ENCODE results near the gene PTMS. TPM values are rescaled to one million over a fixed set of nuclear protein-coding genes. Genes with fewer than 3 reads are reported as not detected.

Gene PTMS
- total and polyA plus RNA-seq, 7 experiments from 2014 or later, result 1.4 to 125 (median 3.5) TPM; not detected in 2

DNA sequence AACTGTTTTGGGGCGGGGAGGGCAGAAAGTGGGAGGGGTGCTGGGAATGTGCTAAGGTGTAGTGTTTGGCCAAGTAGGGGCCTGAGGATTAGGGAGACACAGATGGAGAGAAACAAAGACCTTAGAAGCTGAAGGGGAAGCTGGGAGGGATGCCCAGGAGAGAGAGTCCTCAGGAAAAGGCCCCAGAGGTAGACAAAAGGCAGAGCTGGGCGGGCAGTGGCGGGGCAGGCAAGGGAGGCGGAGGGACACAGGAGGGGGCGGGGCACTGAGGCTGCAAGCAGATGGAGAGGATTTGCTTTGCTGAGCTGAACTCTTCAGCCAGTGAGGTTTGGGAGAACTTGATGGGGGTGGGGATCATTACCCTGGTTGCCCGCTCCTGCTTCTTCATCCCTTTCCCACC, 2.8 kb downstream of the PTMS start:
- ATAC-seq (no peak), DNase-seq (no peak)
- POLR2A ChIA-PET, result interaction anchor here (0.6 to 1.2 kb wide), 5 partner anchors 9 to 83 kb away, joined by 3 to 4 read pairs (median 3); partner anchors contain the start of genes CDCA3 and USP5
- H3K27ac Mint-ChIP-seq, result peak overlapping the region in 1 of 9 donors; percentile 58
- H3K9me3 Mint-ChIP-seq, result no peaks in the 10 kb centered on the region
- peaks cover 31 to 71% (median 47%) of the 10 kb centered on the region in 7 donors for H3K4me1 Mint-ChIP-seq
- H3K4me3 Mint-ChIP-seq, result peak overlapping the region in 3 of 10 donors; percentile 58 to 96 (median 96)
- Histone ChIP-seq H3K27ac (ENCODE audit: low read depth, low read length) (no peak overlapping the region), H3K4me3 (ENCODE audit: low read length) (no peak overlapping the region), H3K9me3 (ENCODE audit: control insufficient read depth in 2 of 3, low read length in 3 of 3) (no peaks in the 10 kb centered on the region), H3K36me3 (ENCODE audit: control insufficient read depth in 2 of 3, insufficient read depth in 3 of 3, low read length in 3 of 3) (no peaks in the 10 kb centered on the region), H3K4me1 (ENCODE audit: control insufficient read depth in 2 of 2, insufficient read depth in 2 of 2, low read length in 2 of 2) (peaks cover 11 to 44% of the 10 kb centered on the region in 2 donors), H3K27me3 (ENCODE audit: control insufficient read depth in 2 of 2, insufficient read depth in 2 of 2, low read length in 2 of 2) (no peaks in the 10 kb centered on the region)
- CTCF ChIA-PET, result interaction anchor here (0.6 kb wide), 1 partner anchor 52 kb away, joined by 3 read pairs; the partner anchor contains the start of gene GPR162
- intact Hi-C loops (cut with micrococcal nuclease), result loop anchor here in 1 of 2 donors (10.0 kb wide), 1 partner anchor 186 kb away; the partner anchor contains the start of gene PTPN6
- peaks cover 5 to 59% (median 26%) of the 10 kb centered on the region in 5 donors for H3K27me3 Mint-ChIP-seq
- peaks cover 0 to 3% (median 0%) of the 10 kb centered on the region in 5 donors for H3K36me3 Mint-ChIP-seq

- Mint-ChIP-seq H3K9me3 (peaks cover 0 to 1% (median 0%) of the 10 kb centered on the region in 11 donors), H3K4me1 (peaks cover 34 to 70% (median 48%) of the 10 kb centered on the region in 7 donors), H3K27me3 (peaks cover under 1 to 55% (median 25%) of the 10 kb centered on the region in 5 donors), H3K27ac (peak overlapping the region in 3 of 9 donors; percentile 40 to 87 (median 48)), H3K36me3 (peaks cover 0 to 4% (median 0%) of the 10 kb centered on the region in 5 donors), H3K4me3 (no peak overlapping the region)
- ChIA-PET POLR2A (interaction anchor here (0.7 to 1.2 kb wide), 4 partner anchors 9 to 82 kb away, joined by 3 to 4 read pairs (median 3); partner anchors contain the start of genes CDCA3 and USP5), CTCF (interaction anchor here (0.8 to 3.1 kb wide), 2 partner anchors 9 to 16 kb away, joined by 3 to 14 read pairs; partner anchors contain the start of gene MLF2)
- no peak overlapping the region for H3K4me3 ChIP-seq (ENCODE audit: low read length)
- DNase-seq, result no peak
- ATAC-seq, result no peak
- H3K27me3 ChIP-seq (ENCODE audit: control insufficient read depth in 2 of 2, insufficient read depth in 2 of 2, low read length in 2 of 2), result no peaks in the 10 kb centered on the region
- no peaks in the 10 kb centered on the region for H3K36me3 ChIP-seq (ENCODE audit: control insufficient read depth in 2 of 3, insufficient read depth in 3 of 3, low read length in 3 of 3)
- intact Hi-C loops (cut with micrococcal nuclease), result loop anchor here in 1 of 2 donors (10.0 kb wide), 1 partner anchor 185 kb away; the partner anchor contains the start of gene PTPN6
- H3K9me3 ChIP-seq (ENCODE audit: control insufficient read depth in 2 of 3, low read length in 3 of 3), result no peaks in the 10 kb centered on the region
- H3K4me1 ChIP-seq (ENCODE audit: control insufficient read depth in 2 of 2, insufficient read depth in 2 of 2, low read length in 2 of 2), result peaks cover 11 to 46% of the 10 kb centered on the region in 2 donors
- H3K27ac ChIP-seq (ENCODE audit: low read depth, low read length), result no peak overlapping the region
Measured at GRCh38 chr12:6769666-6770065, 3.5 kb downstream of the PTMS start.

- Histone ChIP-seq H3K27me3 (ENCODE audit: control insufficient read depth in 2 of 2, insufficient read depth in 2 of 2, low read length in 2 of 2) (no peaks in the 10 kb centered on the region), H3K4me3 (ENCODE audit: low read length) (no peak overlapping the region), H3K36me3 (ENCODE audit: control insufficient read depth in 2 of 3, insufficient read depth in 3 of 3, low read length in 3 of 3) (no peaks in the 10 kb centered on the region), H3K27ac (ENCODE audit: low read depth, low read length) (no peak overlapping the region), H3K4me1 (ENCODE audit: control insufficient read depth in 2 of 2, insufficient read depth in 2 of 2, low read length in 2 of 2) (peaks cover 15 to 44% of the 10 kb centered on the region in 2 donors), H3K9me3 (ENCODE audit: control insufficient read depth in 2 of 3, low read length in 3 of 3) (no peaks in the 10 kb centered on the region)
- DNase-seq, result no peak
- intact Hi-C loops (cut with micrococcal nuclease), result no loop called here
- Mint-ChIP-seq H3K4me3 (no peak overlapping the region), H3K4me1 (peaks cover 36 to 72% (median 49%) of the 10 kb centered on the region in 7 donors), H3K9me3 (peaks cover 0 to 1% (median 0%) of the 10 kb centered on the region in 11 donors), H3K27ac (peak overlapping the region in 1 of 9 donors; percentile 40), H3K27me3 (peaks cover 0 to 57% (median 24%) of the 10 kb centered on the region in 5 donors), H3K36me3 (peaks cover 0 to 7% (median 0%) of the 10 kb centered on the region in 5 donors)
- ATAC-seq, result no peak
- POLR2A ChIA-PET, result interaction anchor here (0.7 to 2.3 kb wide), 3 partner anchors 8 to 80 kb away, joined by 3 to 6 read pairs (median 4); no protein-coding TSS in a partner anchor
- CTCF ChIA-PET, result interaction anchor here (0.7 to 3.1 kb wide), 4 partner anchors 8 to 52 kb away, joined by 3 to 14 read pairs (median 3); partner anchors contain the start of genes CD4 and MLF2
Measured at GRCh38 chr12:6770094-6770493, 3.9 kb downstream of the PTMS start.

DNA sequence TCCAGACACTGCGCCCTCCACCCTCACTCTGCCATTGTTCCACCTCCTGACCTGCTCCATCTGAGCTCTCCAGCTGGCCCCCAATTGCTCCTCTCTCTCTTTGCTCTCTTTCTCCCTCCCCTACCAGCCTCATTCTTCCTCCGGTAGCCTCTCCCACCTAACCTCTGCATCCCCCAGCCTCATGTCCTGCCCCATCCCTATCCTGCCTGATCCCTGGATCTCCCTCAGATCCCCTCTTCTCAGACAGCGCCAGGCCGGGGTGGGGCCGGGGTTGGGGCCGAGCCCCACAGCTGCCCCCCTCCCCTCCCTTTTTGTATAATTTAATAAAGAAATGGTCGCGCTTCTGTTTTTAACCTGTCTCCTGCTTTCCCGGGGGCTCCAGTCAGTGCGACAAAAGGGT, 4.4 kb downstream of the PTMS start:
- intact Hi-C loops (cut with micrococcal nuclease), result no loop called here
- Histone ChIP-seq H3K4me3 (ENCODE audit: low read length) (no peak overlapping the region), H3K27me3 (ENCODE audit: control insufficient read depth in 2 of 2, insufficient read depth in 2 of 2, low read length in 2 of 2) (no peaks in the 10 kb centered on the region), H3K27ac (ENCODE audit: low read depth, low read length) (no peak overlapping the region), H3K9me3 (ENCODE audit: control insufficient read depth in 2 of 3, low read length in 3 of 3) (no peaks in the 10 kb centered on the region), H3K36me3 (ENCODE audit: control insufficient read depth in 2 of 3, insufficient read depth in 3 of 3, low read length in 3 of 3) (no peaks in the 10 kb centered on the region), H3K4me1 (ENCODE audit: control insufficient read depth in 2 of 2, insufficient read depth in 2 of 2, low read length in 2 of 2) (peaks cover 17 to 39% of the 10 kb centered on the region in 2 donors)
- peaks cover 33 to 72% (median 46%) of the 10 kb centered on the region in 7 donors for H3K4me1 Mint-ChIP-seq
- no peak for DNase-seq
- peak overlapping the region in 2 of 9 donors; percentile 34 to 91 for H3K27ac Mint-ChIP-seq
- H3K9me3 Mint-ChIP-seq, result peaks cover 0 to 1% (median 0%) of the 10 kb centered on the region in 11 donors
- peaks cover 0 to 53% (median 19%) of the 10 kb centered on the region in 5 donors for H3K27me3 Mint-ChIP-seq
- CTCF ChIA-PET, result interaction anchor here (0.7 to 3.1 kb wide), 5 partner anchors 8 to 52 kb away, joined by 3 to 14 read pairs (median 3); partner anchors contain the start of genes CD4 and MLF2
- POLR2A ChIA-PET, result interaction anchor here (1.8 to 2.7 kb wide), 3 partner anchors 11 to 22 kb away, joined by 5 to 14 read pairs (median 6); partner anchors contain the start of gene MLF2
- ATAC-seq, result no peak
- H3K4me3 Mint-ChIP-seq, result peak overlapping the region in 2 of 10 donors; percentile 34 to 87
- H3K36me3 Mint-ChIP-seq, result peaks cover 0 to 12% (median 0%) of the 10 kb centered on the region in 5 donors

- Mint-ChIP-seq H3K27me3 (peaks cover 0 to 53% (median 17%) of the 10 kb centered on the region in 5 donors), H3K27ac (peak overlapping the region in 3 of 9 donors; percentile 65 to 91 (median 76)), H3K36me3 (peaks cover 0 to 13% (median 0%) of the 10 kb centered on the region in 5 donors), H3K9me3 (peaks cover 0 to 1% (median 0%) of the 10 kb centered on the region in 11 donors), H3K4me1 (peaks cover 32 to 72% (median 45%) of the 10 kb centered on the region in 7 donors), H3K4me3 (peak overlapping the region in 5 of 10 donors; percentile 34 to 87 (median 73))
- ATAC-seq (no peak), DNase-seq (no peak)
- no peaks in the 10 kb centered on the region for H3K36me3 ChIP-seq (ENCODE audit: control insufficient read depth in 2 of 3, insufficient read depth in 3 of 3, low read length in 3 of 3)
- ChIA-PET CTCF (interaction anchor here (0.7 to 3.1 kb wide), 7 partner anchors 8 to 51 kb away, joined by 3 to 14 read pairs (median 4); partner anchors contain the start of gene MLF2), POLR2A (interaction anchor here (1.1 to 2.7 kb wide), 5 partner anchors 11 to 166 kb away, joined by 3 to 14 read pairs (median 5); partner anchors contain the start of gene MLF2)
- H3K27ac ChIP-seq (ENCODE audit: low read depth, low read length), result no peak overlapping the region
- peaks cover 17 to 35% of the 10 kb centered on the region in 2 donors for H3K4me1 ChIP-seq (ENCODE audit: control insufficient read depth in 2 of 2, insufficient read depth in 2 of 2, low read length in 2 of 2)
- intact Hi-C loops (cut with micrococcal nuclease), result no loop called here
- no peak overlapping the region for H3K4me3 ChIP-seq (ENCODE audit: low read length)
- H3K9me3 ChIP-seq (ENCODE audit: control insufficient read depth in 2 of 3, low read length in 3 of 3), result no peaks in the 10 kb centered on the region
- no peaks in the 10 kb centered on the region for H3K27me3 ChIP-seq (ENCODE audit: control insufficient read depth in 2 of 2, insufficient read depth in 2 of 2, low read length in 2 of 2)
Measured at GRCh38 chr12:6771091-6771495, 4.9 kb downstream of the PTMS start.

All from naive thymus-derived CD4-positive, alpha-beta T cell (primary cell).